Body of pancreas (tissue), 4 donors: ENCODE measurements around the gene GOLGA8S. TPM values are rescaled to one million over a fixed set of nuclear protein-coding genes. Genes with fewer than 3 reads are reported as not detected.
"Not testable (repeated sequence)": the region's sequence is repeated elsewhere in the genome, so short reads cannot be mapped to it uniquely, and the experiment has no call there.

Experiments used
- ATAC-seq: fragments of 150-250 bp; one replicate; pipeline ENCODE4 v1.9.1; 2016
- DNase-seq, 4 donors: peaks; one replicate each; pipeline ENCODE4 v3.0.0-alpha.2; 2019
- H3K27ac ChIP-seq, 4 donors: fragments of 200-600 bp; sonication (generic); 1 replicate in 3 of 4; 2 replicates in 1 of 4; pipeline versions ENCODE4 v1.5.1 to v1.6.1; 2016 to 2019; ENCODE audit warnings: mild to moderate bottlenecking in 1 of 4, mixed read lengths in 1 of 4, moderate library complexity in 1 of 4
- H3K27me3 ChIP-seq, 2 donors: fragments of 200-600 bp; sonication (generic); one replicate each; pipeline ENCODE4 v1.6.0; 2016; ENCODE audit warnings: mild to moderate bottlenecking in 1 of 2
- H3K36me3 ChIP-seq, 2 donors: fragments of 200-600 bp; sonication (generic); replicated peaks in 1 of 2; 2 replicates each; pipeline ENCODE4 v1.5.1; 2016; ENCODE audit warnings: low read depth in 2 of 2; ENCODE audit not compliant: insufficient read depth in 1 of 2
- H3K4me1 ChIP-seq: fragments of 200-600 bp; sonication (generic); one replicate; pipeline ENCODE4 v1.6.0; 2016
- H3K4me3 ChIP-seq, 2 donors: fragments of 200-600 bp; sonication (generic); 1 replicate in 1 of 2; 2 replicates in 1 of 2; pipeline ENCODE4 v1.5.1; 2016 to 2019
- H3K9me3 ChIP-seq, 3 donors: fragments of 200-600 bp; sonication (generic); 1 replicate in 2 of 3; 2 replicates in 1 of 3; pipeline ENCODE4 v1.5.1; 2016
- CTCF ChIP-seq, 7 experiments: fragments of 450-650 bp in 4 of 7; fragments of 200-600 bp in 3 of 7; sonication (generic) in 3 of 7; IDR thresholded peaks; one replicate each; pipeline ENCODE4 v1.5.1; 2016 to 2019; ENCODE audit warnings: antibody characterized with exemption in 7 of 7
- POLR2A ChIP-seq, 3 donors: fragments of 450-650 bp; IDR thresholded peaks; one replicate each; pipeline ENCODE4 v1.6.1; 2016; ENCODE audit warnings: antibody characterized with exemption in 3 of 3, mild to moderate bottlenecking in 2 of 3
- WGBS, 2 donors: methylation state at CpG; one replicate each; pipeline ENCODE4 v1.1.5; 2017; 5-methylcytosine and 5-hydroxymethylcytosine counted together
- intact Hi-C: fragments of 100-400 bp; cut with DNase I; formaldehyde crosslinking; loops from one replicate; pipeline ENCODE4 v1.15.1; 2023
- total RNA-seq, 2 donors: library from RNA; depleted of rRNA; stranded (reverse); fragments of >200 nt; gene quantifications; one replicate each; pipeline ENCODE4 v1.1.0, GENCODE V29; 2016

GOLGA8S gene
- total RNA-seq, 2 donors from 2014 or later, result under 0.01 TPM; not detected in 1

DNA sequence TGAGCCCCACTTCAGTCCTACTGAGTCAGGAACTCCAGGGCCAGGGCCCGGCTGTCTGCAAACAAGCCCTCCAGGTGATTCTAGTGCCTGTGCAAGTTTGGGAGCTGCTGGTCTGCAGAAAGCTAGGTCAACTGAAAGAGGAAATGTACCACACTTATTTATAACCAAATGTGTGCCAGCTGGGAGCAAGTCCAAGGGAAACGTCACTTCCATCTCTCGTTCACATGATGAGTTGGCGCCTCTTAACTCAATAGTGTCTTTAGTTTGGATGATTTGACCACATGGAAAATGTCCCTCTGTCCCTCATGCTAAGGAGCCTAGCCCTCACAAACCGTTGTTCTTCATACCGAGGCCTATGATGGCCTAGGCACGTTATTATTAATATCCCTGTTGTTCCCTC, 43.2 kb downstream of the GOLGA8S start:
- H3K27me3 ChIP-seq, result peaks cover 0 to 3% of the 10 kb centered on the region in 2 donors
- H3K4me1 ChIP-seq, result no peaks in the 10 kb centered on the region
- H3K36me3 ChIP-seq, result no peaks in the 10 kb centered on the region
- intact Hi-C loops, result no loop called here
- H3K4me3 ChIP-seq, result no peak overlapping the region
- ATAC-seq, result no peak
- TF ChIP-seq POLR2A (IDR thresholded peaks at IDR 0.05) (no peak), CTCF (IDR thresholded peaks at IDR 0.05) (no peak)
- no peaks in the 10 kb centered on the region for H3K9me3 ChIP-seq
- H3K27ac ChIP-seq, result no peak overlapping the region
- WGBS, 2 donors, result 59 to 66% methylated on average over 7 of the region's 7 CpGs
- DNase-seq, result no peak

DNA sequence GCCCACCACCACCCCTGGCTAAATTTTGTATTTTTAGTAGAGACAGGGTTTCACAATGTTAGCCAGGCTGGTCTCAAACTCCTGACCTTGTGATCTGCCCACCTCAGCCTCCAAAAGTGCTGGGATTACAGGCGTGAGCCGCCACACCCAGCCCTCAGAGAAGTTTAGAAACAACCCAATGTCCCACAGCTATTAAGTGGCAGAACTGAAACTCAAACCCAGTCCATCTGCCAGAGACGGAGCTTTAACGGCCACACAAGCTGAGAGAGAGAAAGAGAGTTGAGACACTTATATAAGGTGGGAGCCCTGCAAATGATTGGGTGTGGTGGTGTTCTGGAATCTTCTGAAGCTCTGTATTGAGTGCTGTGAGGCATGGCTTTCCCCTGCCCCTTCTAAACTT, 43.8 kb downstream of the GOLGA8S start:
- H3K4me3 ChIP-seq, ATAC-seq, H3K9me3 ChIP-seq, H3K27ac ChIP-seq, H3K4me1 ChIP-seq, intact Hi-C loops, H3K27me3 ChIP-seq, H3K36me3 ChIP-seq, DNase-seq: not testable (repeated sequence)
- 91 to 100% methylated on average over 4 of the region's 4 CpGs for WGBS, 2 donors

GRCh38 chr15:23399207-23399606, 44.7 kb downstream of the GOLGA8S start:
- H3K4me3 ChIP-seq, H3K9me3 ChIP-seq, H3K36me3 ChIP-seq, H3K27ac ChIP-seq, intact Hi-C loops, H3K27me3 ChIP-seq, ATAC-seq, H3K4me1 ChIP-seq, DNase-seq: not testable (repeated sequence)
- WGBS, 2 donors, result 55 to 60% methylated on average over 5 of the region's 5 CpGs

DNA sequence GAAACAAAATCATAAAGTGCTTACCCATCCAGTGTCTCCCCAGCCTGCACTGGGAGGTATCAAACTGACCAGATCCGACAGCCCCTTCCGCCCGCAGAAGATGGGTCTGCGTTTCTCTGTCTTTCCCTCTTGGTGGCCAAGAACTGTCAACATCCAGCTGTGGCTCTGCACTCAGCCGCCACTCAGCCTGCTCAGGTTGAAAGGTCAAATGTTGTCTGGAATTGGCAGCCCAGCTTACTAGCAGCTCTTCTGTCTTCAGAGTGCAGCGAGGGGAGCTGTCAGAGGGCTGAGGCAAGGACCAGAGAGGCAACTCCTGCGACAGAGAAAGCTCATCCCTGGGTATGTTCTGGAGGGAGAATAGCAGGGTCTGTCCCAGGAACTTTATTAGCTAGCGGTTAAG, 47.1 kb downstream of the GOLGA8S start:
- H3K9me3 ChIP-seq, result no peaks in the 10 kb centered on the region
- DNase-seq (peak in 1 of 4 donors; percentile 7), ATAC-seq (no peak)
- intact Hi-C loops, result no loop called here
- H3K4me3 ChIP-seq, result no peak overlapping the region
- WGBS, 2 donors, result 49% methylated on average over 4 to 8 of the region's 8 CpGs
- no peak overlapping the region for H3K27ac ChIP-seq
- H3K4me1 ChIP-seq, result no peaks in the 10 kb centered on the region
- no peaks in the 10 kb centered on the region for H3K36me3 ChIP-seq
- TF ChIP-seq CTCF (IDR thresholded peaks at IDR 0.05) (no peak), POLR2A (IDR thresholded peaks at IDR 0.05) (no peak)
- peaks cover 0 to 3% of the 10 kb centered on the region in 2 donors for H3K27me3 ChIP-seq

DNA sequence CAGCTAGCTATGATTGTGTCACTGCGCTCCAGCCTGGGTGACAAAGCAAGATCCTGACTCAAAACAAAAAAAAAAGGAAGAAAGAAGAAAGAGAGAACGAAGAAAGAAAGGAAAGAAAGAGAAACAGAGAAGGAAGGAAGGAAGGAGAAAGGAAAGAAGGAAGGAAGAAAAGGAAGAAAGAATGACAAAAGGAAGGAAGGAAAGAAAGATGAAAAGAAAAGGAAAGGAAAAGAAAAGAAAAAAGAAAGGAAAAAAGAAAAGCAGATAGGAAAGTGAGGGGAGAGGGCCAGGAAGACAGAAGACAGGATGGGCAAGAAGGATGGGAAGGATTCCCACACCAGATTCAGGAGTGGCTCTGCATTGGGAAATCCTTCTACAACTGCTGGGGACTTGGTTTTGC, 47.6 kb downstream of the GOLGA8S start:
- intact Hi-C loops, result no loop called here
- no peak for TF ChIP-seq POLR2A (IDR thresholded peaks at IDR 0.05)
- no peak for TF ChIP-seq CTCF (IDR thresholded peaks at IDR 0.05)
- DNase-seq (no peak), ATAC-seq (no peak)
- H3K36me3 ChIP-seq, result no peaks in the 10 kb centered on the region
- no peak overlapping the region for H3K27ac ChIP-seq
- H3K4me3 ChIP-seq, result no peak overlapping the region
- 38 to 63% methylated on average over 2 of the region's 2 CpGs for WGBS, 2 donors
- H3K4me1 ChIP-seq, result no peaks in the 10 kb centered on the region
- H3K9me3 ChIP-seq, result no peaks in the 10 kb centered on the region
- peaks cover 0 to 3% of the 10 kb centered on the region in 2 donors for H3K27me3 ChIP-seq

DNA sequence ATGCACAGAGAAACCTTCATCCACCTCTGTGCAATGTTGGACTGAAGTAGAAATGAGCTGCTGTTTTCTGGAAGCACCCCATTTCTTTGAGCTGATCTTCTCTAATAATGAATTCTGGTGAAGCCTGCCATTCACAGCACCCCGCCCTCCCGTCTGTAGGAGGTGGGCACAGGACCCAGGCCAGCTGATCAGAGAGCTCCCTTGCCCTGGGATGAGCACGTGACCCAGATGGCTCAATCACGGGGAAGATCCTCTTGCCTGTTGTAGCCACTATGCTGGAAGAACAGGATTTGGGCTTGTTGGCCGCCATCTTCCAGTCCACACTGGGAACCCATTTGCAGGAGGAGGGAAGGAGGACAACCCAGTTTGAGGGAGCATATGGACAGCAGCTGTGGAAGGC, 48.0 kb downstream of the GOLGA8S start:
- DNase-seq (no peak), ATAC-seq (no peak)
- H3K27ac ChIP-seq, result no peak overlapping the region
- TF ChIP-seq CTCF (IDR thresholded peaks at IDR 0.05) (no peak), POLR2A (IDR thresholded peaks at IDR 0.05) (no peak)
- no peaks in the 10 kb centered on the region for H3K4me1 ChIP-seq
- WGBS, 2 donors, result 45 to 56% methylated on average over 3 to 5 of the region's 5 CpGs
- H3K36me3 ChIP-seq, result no peaks in the 10 kb centered on the region
- peaks cover 0 to 3% of the 10 kb centered on the region in 2 donors for H3K27me3 ChIP-seq
- H3K4me3 ChIP-seq, result no peak overlapping the region
- intact Hi-C loops, result no loop called here
- no peaks in the 10 kb centered on the region for H3K9me3 ChIP-seq
